NOMO-1 treated with dmso at 0.1 percent for 144 hours (cell line): Measurements from ENCODE around the gene IGF2BP1.

Experiments used
- DNase-seq: peaks from one replicate; lab custom pipeline; 2025; ENCODE audit not compliant: unreplicated experiment; lab: John Stamatoyannopoulos, UW

IGF2BP1 gene

DNA sequence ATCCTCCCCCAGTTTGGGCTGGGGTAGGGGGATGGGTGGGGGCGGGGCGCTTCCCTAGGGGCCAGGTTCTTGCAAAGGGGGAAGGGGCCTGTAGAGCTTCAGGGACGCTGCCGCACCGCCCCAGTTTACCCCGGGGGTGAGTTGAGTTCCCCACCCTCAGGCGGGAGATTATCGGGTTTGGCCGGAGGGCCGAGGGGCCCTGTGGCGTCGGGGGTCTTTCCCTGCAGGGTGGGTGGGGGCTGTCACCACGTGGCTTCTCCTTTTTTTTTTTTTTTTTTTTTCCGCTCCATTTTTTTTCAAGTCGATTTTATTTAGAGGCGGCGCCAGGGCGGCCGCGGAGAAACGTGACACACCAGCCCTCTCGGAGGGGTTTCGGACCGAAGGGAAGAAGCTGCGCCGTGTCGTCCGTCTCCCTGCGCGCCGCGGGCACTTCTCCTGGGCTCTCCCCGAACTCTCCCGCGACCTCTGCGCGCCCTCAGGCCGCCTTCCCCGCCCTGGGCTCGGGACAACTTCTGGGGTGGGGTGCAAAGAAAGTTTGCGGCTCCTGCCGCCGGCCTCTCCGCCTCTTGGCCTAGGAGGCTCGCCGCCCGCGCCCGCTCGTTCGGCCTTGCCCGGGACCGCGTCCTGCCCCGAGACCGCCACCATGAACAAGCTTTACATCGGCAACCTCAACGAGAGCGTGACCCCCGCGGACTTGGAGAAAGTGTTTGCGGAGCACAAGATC is at the start of gene IGF2BP1:
Gene IGF2BP1 (plus strand): TSS at position 283 of the 724 bp plus-strand sequence. CDS start 361 bp downstream, at position 644.
- DNase-seq, result peak; percentile 9

GRCh38 chr17:48951572-48951971 is 45.6 kb upstream of the IGF2BP1 start:
- DNase-seq, result no peak

DNA sequence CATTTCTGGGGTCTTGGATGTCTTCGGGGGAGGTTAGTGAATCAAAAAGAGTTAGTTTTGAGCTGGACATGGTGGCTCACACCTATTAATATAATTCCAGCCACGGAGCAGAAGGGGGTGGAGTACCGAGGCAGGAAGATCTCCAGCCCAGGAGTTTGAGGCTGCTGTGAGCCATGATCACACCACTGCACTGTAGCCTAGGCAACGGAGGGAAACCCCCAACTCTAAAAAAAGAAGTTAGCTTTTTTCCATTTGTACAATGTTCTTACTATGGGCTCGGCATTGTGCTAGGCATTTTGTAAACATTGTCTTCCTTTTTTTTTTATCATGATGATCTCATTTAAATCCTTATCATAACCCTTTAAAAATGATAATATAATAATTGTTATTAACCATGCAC is 44.3 kb upstream of the IGF2BP1 start:
- no peak for DNase-seq

- DNase-seq, result no peak
These were observed 42.9 kb upstream of the IGF2BP1 start for GRCh38 chr17:48954300-48954755.

DNA sequence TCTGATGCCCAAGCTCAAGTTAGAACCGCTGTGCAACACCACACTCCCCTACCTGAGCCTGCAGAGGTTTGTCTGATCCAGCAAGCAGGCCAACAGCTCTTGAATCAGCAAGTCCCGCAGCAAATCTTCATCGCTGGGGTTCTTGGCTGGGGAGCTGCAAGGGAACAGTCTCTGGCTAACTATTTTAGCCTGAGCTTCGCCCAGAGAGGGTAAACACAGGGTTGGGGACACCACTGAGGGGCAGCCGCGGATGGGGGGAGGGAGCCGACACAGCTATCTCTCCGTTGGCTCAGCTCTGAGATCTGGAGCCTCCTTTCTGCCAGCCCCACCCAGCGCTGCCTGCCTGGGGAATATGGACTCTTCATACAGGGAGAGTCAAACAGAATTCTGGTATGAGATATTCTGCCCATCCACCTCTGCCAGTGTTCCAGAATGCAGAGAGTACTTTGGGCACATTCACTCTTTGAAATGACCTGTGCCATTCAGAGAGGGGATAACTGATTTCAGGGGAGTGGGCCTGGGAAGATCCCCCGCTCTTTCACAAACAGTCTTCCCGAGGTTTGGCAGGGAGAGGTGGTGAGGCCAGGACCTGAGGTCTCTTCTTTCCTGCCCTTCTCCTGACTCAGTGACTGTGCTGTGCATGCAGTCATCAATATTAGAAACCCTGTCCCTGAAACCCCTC is 36.2 kb upstream of the IGF2BP1 start:
- DNase-seq, result no peak

DNA sequence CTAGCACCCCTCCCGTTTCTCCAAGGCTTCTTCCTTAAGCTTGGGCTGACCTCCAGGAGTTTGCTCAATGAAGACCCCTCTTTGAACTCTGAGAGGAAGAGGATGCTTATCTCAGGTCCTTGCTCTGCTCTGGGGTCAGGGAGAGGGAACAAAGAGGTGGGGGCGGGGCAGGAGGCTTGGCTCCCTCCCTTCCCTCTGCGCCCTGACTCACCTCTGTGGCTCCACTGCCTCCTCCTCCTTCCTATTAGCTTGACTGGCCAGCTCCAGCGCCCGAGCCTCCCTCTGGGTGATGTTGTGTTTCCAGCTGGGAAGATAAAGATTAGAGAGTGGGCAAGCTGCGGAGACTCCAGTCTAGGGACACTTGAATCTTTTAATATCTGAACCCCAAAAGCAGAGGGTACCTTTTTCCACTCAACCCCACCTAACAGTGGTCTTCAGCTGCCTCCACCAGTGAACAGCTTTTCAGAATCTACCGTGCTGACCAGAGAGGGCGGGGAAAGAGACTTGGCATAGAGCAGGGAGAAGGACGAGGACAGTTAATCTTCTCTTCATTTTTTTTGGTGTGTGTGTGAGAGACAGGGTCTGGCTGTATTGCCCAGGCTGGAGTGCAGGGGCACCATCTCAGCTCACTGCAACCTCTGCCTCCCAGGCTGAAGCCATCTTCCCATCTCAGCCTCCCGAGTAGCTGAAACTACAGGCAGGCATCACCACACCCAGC is 35.5 kb upstream of the IGF2BP1 start:
- DNase-seq, result no peak

GRCh38 chr17:48970224-48970623 is 27.0 kb upstream of the IGF2BP1 start:
- no peak for DNase-seq

DNA sequence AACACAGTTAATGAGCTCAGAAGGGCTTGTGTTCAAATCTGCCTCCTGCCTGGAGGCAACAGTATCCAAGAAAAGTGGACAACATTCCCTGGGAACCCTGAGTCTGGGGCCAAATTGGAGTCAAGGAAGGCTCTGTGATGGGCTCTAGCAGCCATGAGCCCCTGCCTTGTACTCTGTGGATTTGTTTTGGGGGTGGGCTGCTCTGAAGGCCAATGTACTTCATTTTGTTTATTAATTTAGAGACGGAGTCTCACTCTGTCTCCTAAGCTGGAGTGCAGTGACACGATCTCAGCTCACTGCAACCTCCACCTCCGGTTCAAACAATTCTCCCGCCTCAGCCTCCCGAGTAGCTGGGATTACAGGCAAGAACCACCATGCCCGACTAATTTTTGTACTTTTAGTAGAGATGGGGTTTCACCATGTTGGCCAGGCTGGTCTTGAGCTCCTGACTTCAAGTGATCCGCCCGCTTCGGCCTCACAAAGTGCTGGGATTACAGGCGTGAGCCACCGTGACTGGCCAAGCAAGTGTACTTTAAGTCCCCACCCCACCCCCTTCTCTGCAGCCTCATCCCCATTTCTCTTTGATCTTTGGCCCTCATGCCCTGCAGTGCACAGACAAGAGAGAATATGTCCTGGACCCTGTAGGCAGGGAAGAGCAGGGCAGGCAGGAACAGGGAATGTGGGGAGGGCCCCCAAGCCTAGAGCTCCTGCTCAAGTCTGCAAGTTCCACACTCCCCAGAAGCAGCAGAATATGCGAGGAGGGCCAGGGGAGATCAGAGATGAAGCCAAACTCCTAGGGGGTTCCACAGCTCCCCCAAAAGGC is 26.1 kb upstream of the IGF2BP1 start:
- DNase-seq, result no peak

GRCh38 chr17:48972749-48973097 is 24.5 kb upstream of the IGF2BP1 start:
- no peak for DNase-seq

DNA sequence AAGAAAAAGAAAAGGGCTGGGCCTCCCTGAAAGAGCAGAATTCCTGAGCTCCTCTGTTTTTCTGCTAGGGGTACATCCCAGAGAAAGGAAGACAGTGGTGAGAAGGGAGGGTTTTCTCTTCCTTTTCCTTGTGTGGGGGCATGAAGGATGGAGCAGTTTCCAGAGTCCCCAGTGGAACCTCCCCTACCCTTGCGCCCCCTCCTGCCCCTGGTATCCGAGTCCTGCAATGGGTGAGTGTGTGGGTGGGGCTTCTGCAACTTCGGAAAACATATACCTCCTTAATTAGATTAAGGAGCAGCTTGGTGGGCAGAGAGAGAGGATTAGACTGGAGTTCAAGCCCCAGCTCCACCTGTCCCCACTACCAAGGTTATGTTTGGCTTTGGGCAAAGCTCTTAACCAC is 23.4 kb upstream of the IGF2BP1 start:
- no peak for DNase-seq

DNA sequence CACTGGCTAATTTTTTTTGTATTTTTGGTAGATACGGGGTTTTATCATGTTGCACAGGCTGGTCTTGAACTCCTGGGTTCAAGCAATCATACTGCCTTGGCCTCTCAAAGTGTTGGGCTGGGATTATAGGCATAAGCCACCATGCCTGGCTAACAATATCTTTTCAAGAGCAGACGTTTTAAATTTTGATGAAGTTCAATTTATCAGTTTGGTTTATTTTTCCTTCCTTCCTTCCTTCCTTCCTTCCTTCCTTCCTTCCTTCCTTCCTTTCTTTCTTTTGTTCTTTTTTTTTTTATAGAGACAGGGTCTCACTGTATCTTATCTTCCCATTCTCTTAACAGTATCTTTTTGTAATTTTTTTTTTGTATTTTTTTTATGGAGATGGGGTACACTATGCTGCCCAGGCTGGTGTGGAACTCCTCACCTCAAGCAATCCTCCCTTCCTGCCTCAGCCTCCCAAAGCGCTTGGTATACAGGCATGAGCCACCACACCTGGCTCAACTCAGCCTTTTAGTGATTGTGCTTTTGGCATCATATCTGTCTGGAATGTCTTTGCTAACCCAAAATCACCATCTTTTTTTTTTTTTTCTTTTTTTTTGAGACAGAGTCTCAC is 15.2 kb upstream of the IGF2BP1 start:
- DNase-seq, result no peak

GRCh38 chr17:48985436-48986245 is 11.5 kb upstream of the IGF2BP1 start:
- no peak for DNase-seq

DNA sequence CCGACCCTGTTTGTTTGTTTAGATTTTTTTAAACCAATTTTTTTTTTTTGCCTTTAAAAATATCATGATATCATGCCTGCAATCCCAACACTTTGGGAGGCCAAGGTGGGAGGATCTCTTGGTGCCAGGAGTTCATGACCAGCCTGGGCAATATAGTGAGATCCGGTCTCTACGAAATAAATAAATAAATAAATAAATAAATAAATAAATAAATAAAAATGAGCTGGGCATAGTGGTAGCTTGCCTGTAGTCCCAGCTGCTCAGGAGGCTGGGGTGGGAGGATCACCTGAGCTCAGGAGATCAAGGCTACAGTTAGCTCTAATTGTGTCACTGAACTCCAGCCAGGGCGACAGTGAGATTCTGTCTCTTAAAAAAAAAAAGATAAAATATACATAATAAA is 8.1 kb upstream of the IGF2BP1 start:
- DNase-seq, result no peak

DNA sequence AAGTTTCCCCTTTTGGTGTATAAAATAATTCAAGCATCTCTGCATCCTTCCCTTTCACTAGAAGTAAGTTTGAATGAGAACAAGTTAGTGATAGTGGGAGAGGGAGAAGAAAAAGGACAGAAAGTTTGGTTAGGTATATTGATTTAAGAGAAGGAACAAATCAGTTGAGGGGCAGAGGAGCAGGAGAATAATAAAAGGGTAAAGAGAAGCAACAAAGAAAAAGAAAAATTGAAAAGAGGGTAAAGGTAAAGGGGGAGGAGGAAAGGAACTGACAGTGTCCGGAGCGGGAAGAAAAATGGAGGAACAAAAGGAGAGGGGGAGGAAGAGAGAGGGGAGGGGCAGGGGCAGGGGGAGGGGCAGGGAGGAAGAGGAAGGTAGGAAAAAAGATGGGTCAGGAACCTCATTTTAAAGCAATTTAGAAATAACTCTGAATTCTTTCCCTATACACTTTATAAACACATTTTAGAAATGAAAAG is 6.3 kb upstream of the IGF2BP1 start:
- no peak for DNase-seq

DNA sequence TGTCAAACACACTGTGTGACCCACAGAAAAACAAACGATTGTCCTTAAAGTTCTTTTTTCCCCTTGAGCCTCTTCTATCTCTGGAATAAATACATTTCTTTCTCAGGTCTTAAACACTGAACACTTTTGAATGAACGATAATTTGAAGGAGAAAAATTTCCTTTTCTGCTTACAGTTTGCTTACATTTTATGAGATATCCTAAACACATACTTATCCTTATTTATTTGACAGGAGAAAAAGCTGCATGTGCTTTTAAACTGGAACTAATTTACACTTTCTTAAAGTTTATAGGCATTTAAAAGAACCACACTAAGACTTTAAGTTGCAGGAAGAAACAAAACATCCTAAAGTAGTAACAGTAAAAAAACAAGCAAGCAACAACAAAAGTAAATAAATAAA is 4.7 kb upstream of the IGF2BP1 start:
- no peak for DNase-seq

DNA sequence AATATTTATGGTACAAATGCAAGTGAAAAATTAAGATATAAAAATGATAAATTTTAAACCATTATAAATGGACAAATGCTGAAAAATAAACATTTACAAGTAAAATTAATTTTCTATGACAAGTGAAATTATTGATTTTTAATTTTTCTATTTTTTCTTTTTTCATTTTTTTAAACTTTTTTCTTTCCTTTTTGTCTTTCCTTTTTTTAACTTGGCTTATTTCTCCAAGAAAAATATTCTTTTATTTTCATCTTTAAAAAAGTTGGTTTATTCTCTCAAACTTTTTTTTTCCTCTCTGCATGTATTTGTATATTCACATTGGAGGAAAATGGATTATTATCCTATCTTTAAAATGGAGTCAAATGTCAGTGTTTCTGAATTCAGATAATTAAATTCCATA is 3.9 kb upstream of the IGF2BP1 start:
- DNase-seq, result no peak

DNA sequence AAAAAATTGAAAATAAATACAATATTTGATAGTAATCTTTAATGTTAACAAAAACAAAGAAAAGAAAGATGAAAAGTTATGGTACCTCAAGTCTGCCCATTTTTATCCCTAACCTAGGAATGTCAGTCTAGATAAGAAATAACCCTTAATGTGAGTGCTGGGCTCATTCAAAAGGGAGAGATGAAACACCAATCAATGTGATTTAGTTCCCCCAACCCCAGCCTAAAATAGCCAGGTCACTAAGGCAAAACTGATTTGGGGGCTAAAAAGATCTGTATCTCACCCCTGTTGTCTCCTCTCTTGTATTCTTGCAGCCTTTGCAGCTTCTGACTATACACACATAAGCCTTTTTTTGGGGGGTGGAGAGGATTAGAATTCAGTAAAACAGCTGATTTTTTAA is 3.2 kb upstream of the IGF2BP1 start:
- DNase-seq, result no peak

- no peak for DNase-seq
These were observed 2.5 kb upstream of the IGF2BP1 start for GRCh38 chr17:48994549-48995303.

DNA sequence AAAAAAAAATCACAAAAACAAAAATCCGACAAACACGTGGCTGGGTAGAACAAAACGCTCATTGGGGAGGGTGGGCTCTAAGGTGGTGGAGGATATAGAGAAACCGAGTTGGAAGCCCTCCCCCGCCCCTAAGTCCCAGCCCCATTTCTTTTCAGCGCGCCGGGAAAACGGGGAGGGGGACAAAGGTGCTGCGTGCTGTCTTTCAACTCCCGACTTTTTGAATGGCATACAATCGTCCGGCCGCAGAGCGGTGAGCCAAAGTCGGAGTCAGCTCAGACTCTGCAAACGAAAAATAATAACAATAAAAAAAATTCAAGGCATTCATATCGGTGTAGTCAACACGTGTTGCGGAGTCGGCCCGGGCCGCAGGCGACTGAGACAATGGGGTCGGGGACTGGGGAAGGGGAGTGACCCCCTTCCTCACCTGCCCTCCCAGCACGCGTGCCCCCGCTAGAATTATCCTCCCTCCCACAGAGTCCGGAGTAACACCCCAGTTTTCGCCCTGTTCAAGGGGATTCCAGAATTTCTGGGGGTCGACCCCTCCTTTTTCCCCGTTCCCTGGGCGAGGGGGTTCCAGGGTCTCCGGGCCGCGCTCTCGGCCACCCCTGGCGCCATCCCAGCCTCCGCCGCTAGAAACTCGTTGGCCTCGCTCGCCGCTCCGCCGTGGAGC is 1.7 kb upstream of the IGF2BP1 start:
- no peak for DNase-seq
